ENCODE measurements around the gene WWOX. TPM values are rescaled to one million over a fixed set of nuclear protein-coding genes. Genes with fewer than 3 reads are reported as not detected.

Gene WWOX
- total and polyA plus RNA-seq, 2 donors (not counting 3 experiments of a cell fraction or from before 2014, with no cell fraction given): 6.2 to 12.5 TPM

GRCh38 chr16:79089735-79090284 is 990.4 kb downstream of the WWOX start:
- CTCF ChIA-PET: no interaction called here
- no TSS peak for BruUV-seq (replicated peaks)
- FAIRE-seq: no peak

More at GRCh38 chr16:79089735-79090284, 990.4 kb downstream of the WWOX start:
- Histone ChIP-seq H3K27ac (ENCODE audit: insufficient read depth, low read depth, low read length) (no peak overlapping the region), H3K9me1 (replicated peaks; ENCODE audit: control insufficient read depth, extremely low read depth, insufficient read depth, low read length) (no peaks in the 10 kb centered on the region), H3K4me1 (ENCODE audit: control insufficient read depth, extremely low read depth, insufficient read depth, low read length) (no peaks in the 10 kb centered on the region), H3K36me3 (ENCODE audit: control insufficient read depth in 2 of 2, extremely low read depth in 1 of 2, insufficient read depth in 2 of 2, low read length in 2 of 2) (no peaks in the 10 kb centered on the region), H3K9ac (replicated peaks; ENCODE audit: extremely low read depth, insufficient read depth, low read length) (no peak overlapping the region), H3K9me3 (replicated peaks; ENCODE audit: control insufficient read depth, insufficient read depth, low read length) (peaks cover 2% of the 10 kb centered on the region), H3K27me3 (ENCODE audit: control insufficient read depth in 2 of 2, insufficient read depth in 2 of 2, low read length in 2 of 2) (no peaks in the 10 kb centered on the region), H3K79me2 (ENCODE audit: control insufficient read depth, insufficient read depth, low read length) (no peaks in the 10 kb centered on the region), H3K4me3 (replicated peaks in 1 of 3; ENCODE audit: insufficient read depth in 1 of 3, low read depth in 1 of 3, low read length in 3 of 3) (no peak overlapping the region), H4K20me1 (replicated peaks; ENCODE audit: control insufficient read depth, extremely low read depth, insufficient read depth, low read length) (no peaks in the 10 kb centered on the region), H3K4me2 (ENCODE audit: insufficient read depth, low read length) (no peak overlapping the region), H2AFZ (ENCODE audit: low read depth, low read length) (no peak overlapping the region)
- TF ChIP-seq FOS (IDR thresholded peaks at IDR 0.05; ENCODE audit: borderline replicate concordance, insufficient read depth, low read length) (no peak), POLR2AphosphoS5 (IDR thresholded peaks at IDR 0.05; ENCODE audit: insufficient read depth, low read depth, low read length) (no peak), POLR2A (IDR thresholded peaks at IDR 0.05; ENCODE audit: low read depth, low read length) (no peak), MAX (IDR thresholded peaks at IDR 0.05; ENCODE audit: insufficient read depth, insufficient read length) (no peak), MYC (IDR thresholded peaks at IDR 0.05; ENCODE audit: low read depth, low read length) (no peak), JUN (IDR thresholded peaks at IDR 0.05; ENCODE audit: borderline replicate concordance, insufficient read depth, insufficient read length, low read depth) (no peak), CTCF (IDR thresholded peaks at IDR 0.05; ENCODE audit: extremely low read depth in 1 of 2, insufficient read depth in 1 of 2, low read depth in 1 of 2, low read length in 2 of 2) (no peak), GATA2 (IDR thresholded peaks at IDR 0.05; ENCODE audit: insufficient read depth, insufficient read length, low read depth, low read length) (no peak), EZH2 (IDR thresholded peaks at IDR 0.05; ENCODE audit: borderline replicate concordance, low read depth, low read length, severe bottlenecking) (no peak)
- intact Hi-C loops (cut with micrococcal nuclease) (no loop called here), dilution Hi-C loops (cut with MboI; ENCODE audit: extremely low pct_ligation_motif_present, low sequenced_read_pairs) (no loop called here)
- POLR2A ChIA-PET: no interaction called here
- DNase-seq (ENCODE audit: low read depth, low spot score): no peak
